Liver (tissue), 9 donors: ENCODE measurements around the gene FGD4. TPM values are rescaled to one million over a fixed set of nuclear protein-coding genes. Genes with fewer than 3 reads are reported as not detected.

ENCODE experiments used
- DNase-seq: peaks from one replicate; pipeline ENCODE4 v3.0.0-alpha.2; 2017; ENCODE audit warnings: low spot score
- H3K27ac ChIP-seq, 2 donors: one replicate each; pipeline ENCODE4 v1.7.0; 2013; ENCODE audit warnings: inconsistent platforms in 2 of 2, low read length in 2 of 2, control low read depth in 1 of 2, low read depth in 1 of 2, mild to moderate bottlenecking in 1 of 2
- H3K27me3 ChIP-seq, 4 donors: one replicate each; pipeline versions ENCODE4 v1.6.1 to v1.7.0; 2013; ENCODE audit warnings: low read length in 3 of 4, inconsistent platforms in 1 of 4, mild to moderate bottlenecking in 1 of 4, moderate library complexity in 1 of 4; ENCODE audit not compliant: control insufficient read depth in 4 of 4, insufficient read depth in 4 of 4
- H3K36me3 ChIP-seq, 4 donors: one replicate each; pipeline versions ENCODE4 v1.6.1 to v1.7.0; 2013; ENCODE audit warnings: low read length in 3 of 4, mild to moderate bottlenecking in 3 of 4, low read depth in 1 of 4, moderate library complexity in 1 of 4; ENCODE audit not compliant: control insufficient read depth in 4 of 4, insufficient read depth in 3 of 4
- H3K4me1 ChIP-seq, 4 donors: one replicate each; pipeline versions ENCODE4 v1.6.1 to v1.7.0; 2013; ENCODE audit warnings: low read length in 3 of 4, mild to moderate bottlenecking in 3 of 4, moderate library complexity in 1 of 4; ENCODE audit not compliant: control insufficient read depth in 4 of 4, insufficient read depth in 4 of 4
- H3K4me3 ChIP-seq, 3 donors: one replicate each; pipeline versions ENCODE4 v1.6.1 to v1.7.0; 2013; ENCODE audit warnings: low read length in 3 of 3, control low read depth in 1 of 3, low read depth in 1 of 3, mild to moderate bottlenecking in 1 of 3
- H3K9ac ChIP-seq, 2 donors: one replicate each; pipeline ENCODE4 v1.7.0; 2013; ENCODE audit warnings: low read length in 2 of 2, mild to moderate bottlenecking in 2 of 2, moderate library complexity in 2 of 2, control low read depth in 1 of 2, low read depth in 1 of 2
- H3K9me3 ChIP-seq, 4 donors: one replicate each; pipeline versions ENCODE4 v1.6.1 to v1.7.0; 2013; ENCODE audit warnings: low read length in 3 of 4; ENCODE audit not compliant: control insufficient read depth in 4 of 4
- CTCF ChIP-seq: fragments of 150-350 bp; IDR thresholded peaks from 2 replicates; pipeline ENCODE4 v1.5.1; 2017; ENCODE audit warnings: improper control_type of control experiment, low read depth, low read length; ENCODE audit not compliant: missing input control
- EGR1 ChIP-seq, 2 donors: IDR thresholded peaks; 2 replicates each; pipeline ENCODE4 v1.6.1; 2016 to 2018; ENCODE audit warnings: antibody characterized with exemption in 2 of 2, low read depth in 2 of 2
- FOXA1 ChIP-seq: IDR thresholded peaks from 2 replicates; pipeline ENCODE4 v1.6.1; 2016; ENCODE audit warnings: antibody characterized with exemption
- FOXA2 ChIP-seq: IDR thresholded peaks from 2 replicates; pipeline ENCODE4 v1.6.1; 2016; ENCODE audit warnings: antibody characterized with exemption
- HNF4A ChIP-seq, 2 donors: conservative IDR thresholded peaks; 2 replicates each; pipeline ENCODE4 v1.6.1; 2016; ENCODE audit warnings: antibody characterized with exemption in 2 of 2, mild to moderate bottlenecking in 2 of 2
- HNF4G ChIP-seq: IDR thresholded peaks from 2 replicates; pipeline ENCODE4 v1.6.1; 2016; ENCODE audit warnings: antibody characterized with exemption
- MAX ChIP-seq: IDR thresholded peaks from 2 replicates; pipeline ENCODE4 v1.6.1; 2016; ENCODE audit warnings: antibody characterized with exemption
- RAD21 ChIP-seq, 2 donors: IDR thresholded peaks; 2 replicates each; pipeline ENCODE4 v1.6.1; 2016; ENCODE audit warnings: antibody characterized with exemption in 2 of 2, mild to moderate bottlenecking in 2 of 2
- RXRA ChIP-seq, 2 donors: IDR thresholded peaks; 2 replicates each; pipeline ENCODE4 v1.6.1; 2017 to 2018; ENCODE audit warnings: antibody characterized with exemption in 2 of 2, mild to moderate bottlenecking in 1 of 2
- TAF1 ChIP-seq: conservative IDR thresholded peaks from 2 replicates; pipeline ENCODE4 v1.6.1; 2016; ENCODE audit warnings: antibody characterized with exemption, mild to moderate bottlenecking
- YY1 ChIP-seq: IDR thresholded peaks from 2 replicates; pipeline ENCODE4 v1.6.1; 2016; ENCODE audit warnings: antibody characterized with exemption, mild to moderate bottlenecking
- ZBTB33 ChIP-seq: IDR thresholded peaks from 2 replicates; pipeline ENCODE4 v1.6.1; 2016; ENCODE audit warnings: antibody characterized with exemption
- WGBS: extraction: QIAGEN DNeasy Blood & Tissue Kit; methylation state at CpG from one replicate; pipeline ENCODE4 v1.1.7; 2013; 5-methylcytosine and 5-hydroxymethylcytosine counted together
- polyA plus RNA-seq, 2 donors: library from polyadenylated mRNA; stranded (reverse) in 1 of 2; unstranded in 1 of 2; fragments of 200-250 nt in 1 of 2; fragments of >200 nt in 1 of 2; fragmentation: Nextera tagmentation in 1 of 2; extraction: Ambion mirVana in 1 of 2; gene quantifications; one replicate each; pipeline versions ENCODE4 v1.2.1 to v1.2.3, GENCODE V29; 2013 to 2015
- total RNA-seq, 2 donors: library from RNA; depleted of rRNA; stranded (reverse); fragments of >200 nt; gene quantifications; one replicate each; pipeline ENCODE4 v1.2.3, GENCODE V29; 2014
- donor health status: healthy.
- donor health status: healthy.
- donor health status: healthy.
- donor health status: healthy.
- donor health status: healthy.

The FGD4 gene
- total and polyA plus RNA-seq, 4 donors, result 3.8 to 26.4 (median 9.0) TPM

GRCh38 chr12:32360956-32361355, 38.4 kb upstream of the FGD4 start:
- DNase-seq, result no peak
- WGBS, result 86% methylated on average over 6 of the region's 6 CpGs
- TF ChIP-seq ZBTB33 (no peak), RAD21 (IDR thresholded peaks at IDR 0.05) (no peak)
- H3K27me3 ChIP-seq, result no peaks in the 10 kb centered on the region
- H3K9me3 ChIP-seq, result no peaks in the 10 kb centered on the region
- H3K9ac ChIP-seq, result no peak overlapping the region
- H3K36me3 ChIP-seq, result no peaks in the 10 kb centered on the region
- no peak overlapping the region for H3K4me3 ChIP-seq
- no peak overlapping the region for H3K27ac ChIP-seq
- peaks cover 0 to 3% (median 1%) of the 10 kb centered on the region in 4 donors for H3K4me1 ChIP-seq

- H3K27me3 ChIP-seq, result no peaks in the 10 kb centered on the region
- no peaks in the 10 kb centered on the region for H3K9me3 ChIP-seq
- TF ChIP-seq ZBTB33, result no peak
- TF ChIP-seq HNF4G, result no peak
- no peak for TF ChIP-seq FOXA2
- no peak for TF ChIP-seq CTCF
- TF ChIP-seq RAD21 (IDR thresholded peaks at IDR 0.05), result no peak
- no peak for TF ChIP-seq RXRA (IDR thresholded peaks at IDR 0.05)
- no peak for TF ChIP-seq FOXA1
- no peak for TF ChIP-seq TAF1
- TF ChIP-seq MAX, result no peak
- no peak for TF ChIP-seq EGR1 (IDR thresholded peaks at IDR 0.05; ENCODE audit: low read depth in 2 of 2)
- no peak for TF ChIP-seq YY1
- TF ChIP-seq HNF4A (conservative IDR thresholded peaks at IDR 0.05), result no peak
- DNase-seq, result no peak
- H3K9ac ChIP-seq, result no peak overlapping the region
- WGBS, result 84% methylated on average over 3 of the region's 3 CpGs
- H3K36me3 ChIP-seq, result no peaks in the 10 kb centered on the region
- H3K4me1 ChIP-seq, result peaks cover 0 to 8% (median 5%) of the 10 kb centered on the region in 4 donors
- no peak overlapping the region for H3K27ac ChIP-seq
- H3K4me3 ChIP-seq, result no peak overlapping the region
Measured at GRCh38 chr12:32362892-32363291, 36.5 kb upstream of the FGD4 start.
